Measurements from ENCODE around the gene MEG3. TPM values are rescaled to one million over a fixed set of nuclear protein-coding genes. Genes with fewer than 3 reads are reported as not detected.

The MEG3 gene
- total RNA-seq, 1 experiment from 2014 or later, result 37.3 TPM

DNA sequence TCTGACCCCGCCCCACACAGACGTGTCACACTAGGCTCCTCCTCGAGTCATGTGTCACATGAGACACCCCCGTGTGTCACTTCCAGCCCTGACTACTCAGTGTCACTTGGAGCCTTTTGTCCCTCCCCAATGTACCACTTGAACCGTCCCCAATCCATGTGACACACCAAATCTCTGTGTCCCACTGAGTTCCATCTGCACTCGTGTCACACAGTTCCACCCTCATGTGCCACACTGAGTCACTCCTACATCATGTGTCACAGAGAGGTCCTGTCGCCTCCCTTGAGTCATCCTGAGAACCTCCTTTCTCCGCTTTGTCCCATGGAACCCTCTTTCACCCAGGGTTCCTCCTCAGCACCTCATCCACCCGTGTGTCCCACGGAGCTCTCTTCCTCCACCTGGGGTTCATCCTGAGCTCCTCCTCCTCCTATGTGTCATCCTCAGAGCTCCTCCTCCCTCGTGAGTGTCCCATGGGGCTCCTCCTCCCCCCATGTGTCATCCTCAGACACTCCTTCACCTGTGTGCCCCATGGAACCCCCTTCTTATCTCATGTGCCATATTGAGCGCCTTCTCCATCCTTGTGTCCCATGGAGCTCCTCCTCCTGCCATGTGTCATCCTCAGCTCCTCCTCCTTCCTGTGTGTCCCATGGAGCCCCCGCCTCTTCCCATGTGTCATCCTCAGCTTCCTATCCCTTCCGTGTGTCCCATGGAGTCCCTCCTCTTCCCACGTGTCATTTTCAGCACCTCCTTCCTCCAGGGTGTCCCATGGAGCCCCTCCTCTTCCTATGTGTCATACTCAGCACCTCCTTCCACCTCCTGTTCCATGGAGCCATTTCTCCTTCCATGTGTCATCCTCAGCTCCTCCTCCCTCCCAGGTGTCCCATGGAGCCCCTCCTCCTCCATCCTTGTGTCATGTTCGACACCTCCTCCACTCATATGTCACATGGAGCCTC is 45.6 kb downstream of the MEG3 start:
- Histone ChIP-seq H3K4me1 (replicated peaks) (no peaks in the 10 kb centered on the region), H3K27ac (no peak overlapping the region), H3K4me3 (no peak overlapping the region), H3K36me3 (peaks cover 13% of the 10 kb centered on the region), H3K27me3 (replicated peaks) (no peaks in the 10 kb centered on the region), H3K9me3 (replicated peaks) (no peaks in the 10 kb centered on the region)
- peak in 1 of 2 experiments; percentile 28 for DNase-seq (ENCODE audit: low read depth in 1 of 2, low spot score in 2 of 2)

GRCh38 chr14:100872259-100873095 is 46.6 kb downstream of the MEG3 start:
- Histone ChIP-seq H3K36me3 (peaks cover 13% of the 10 kb centered on the region), H3K27ac (no peak overlapping the region)

DNA sequence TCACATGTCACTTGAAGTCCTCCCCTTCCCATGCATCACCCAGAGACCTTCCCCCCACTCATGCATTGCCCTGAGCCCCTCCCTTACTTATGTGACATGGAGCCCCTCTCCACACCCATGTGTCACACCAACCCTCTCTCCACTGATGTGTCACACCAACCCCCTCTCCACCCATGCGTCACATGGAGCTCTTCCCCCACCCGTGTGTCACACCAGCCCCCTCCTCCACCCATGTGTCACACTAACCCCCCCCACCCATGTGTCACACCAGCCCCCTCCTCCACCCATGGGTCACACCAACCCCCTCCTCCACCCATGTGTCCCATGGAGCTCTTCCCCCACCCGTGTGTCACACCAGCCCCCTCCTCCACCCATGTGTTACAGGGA is 47.2 kb downstream of the MEG3 start:
- H3K27me3 ChIP-seq (replicated peaks), result no peaks in the 10 kb centered on the region
- H3K9me3 ChIP-seq (replicated peaks), result no peaks in the 10 kb centered on the region
- no peak overlapping the region for H3K27ac ChIP-seq
- no peaks in the 10 kb centered on the region for H3K4me1 ChIP-seq (replicated peaks)
- H3K4me3 ChIP-seq, result no peak overlapping the region
- no peak for DNase-seq (ENCODE audit: low read depth in 1 of 2, low spot score in 2 of 2)
- H3K36me3 ChIP-seq, result peaks cover 14% of the 10 kb centered on the region

More at GRCh38 chr14:100872259-100873095, 46.6 kb downstream of the MEG3 start:
- Histone ChIP-seq H3K27me3 (replicated peaks) (no peaks in the 10 kb centered on the region), H3K4me3 (no peak overlapping the region), H3K4me1 (replicated peaks) (no peaks in the 10 kb centered on the region), H3K9me3 (replicated peaks) (no peaks in the 10 kb centered on the region)
- DNase-seq (ENCODE audit: low read depth in 1 of 2, low spot score in 2 of 2), result no peak

DNA sequence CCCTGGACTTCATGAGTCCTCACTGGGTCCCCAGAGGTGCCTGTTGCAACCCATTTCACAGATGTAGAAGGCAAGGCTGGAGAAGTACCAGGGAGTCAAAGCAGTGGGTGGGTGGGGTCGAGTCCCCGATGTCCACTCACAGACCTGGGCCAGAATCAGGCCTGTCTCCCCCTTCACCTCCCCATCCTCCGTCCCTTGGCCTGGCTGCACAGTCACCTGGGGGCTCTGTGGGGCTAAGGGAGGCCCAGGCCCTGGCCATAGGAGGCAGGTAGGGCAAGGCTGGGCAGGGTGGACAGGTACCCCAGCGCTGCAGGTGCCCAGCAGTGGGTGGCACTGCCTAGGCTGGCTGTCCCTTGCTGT is 48.1 kb downstream of the MEG3 start:
- H3K27me3 ChIP-seq (replicated peaks), result no peaks in the 10 kb centered on the region
- no peaks in the 10 kb centered on the region for H3K4me1 ChIP-seq (replicated peaks)
- no peak overlapping the region for H3K27ac ChIP-seq
- H3K36me3 ChIP-seq, result peaks cover 17% of the 10 kb centered on the region
- H3K9me3 ChIP-seq (replicated peaks), result no peaks in the 10 kb centered on the region
- DNase-seq (ENCODE audit: low read depth in 1 of 2, low spot score in 2 of 2), result no peak
- no peak overlapping the region for H3K4me3 ChIP-seq

DNA sequence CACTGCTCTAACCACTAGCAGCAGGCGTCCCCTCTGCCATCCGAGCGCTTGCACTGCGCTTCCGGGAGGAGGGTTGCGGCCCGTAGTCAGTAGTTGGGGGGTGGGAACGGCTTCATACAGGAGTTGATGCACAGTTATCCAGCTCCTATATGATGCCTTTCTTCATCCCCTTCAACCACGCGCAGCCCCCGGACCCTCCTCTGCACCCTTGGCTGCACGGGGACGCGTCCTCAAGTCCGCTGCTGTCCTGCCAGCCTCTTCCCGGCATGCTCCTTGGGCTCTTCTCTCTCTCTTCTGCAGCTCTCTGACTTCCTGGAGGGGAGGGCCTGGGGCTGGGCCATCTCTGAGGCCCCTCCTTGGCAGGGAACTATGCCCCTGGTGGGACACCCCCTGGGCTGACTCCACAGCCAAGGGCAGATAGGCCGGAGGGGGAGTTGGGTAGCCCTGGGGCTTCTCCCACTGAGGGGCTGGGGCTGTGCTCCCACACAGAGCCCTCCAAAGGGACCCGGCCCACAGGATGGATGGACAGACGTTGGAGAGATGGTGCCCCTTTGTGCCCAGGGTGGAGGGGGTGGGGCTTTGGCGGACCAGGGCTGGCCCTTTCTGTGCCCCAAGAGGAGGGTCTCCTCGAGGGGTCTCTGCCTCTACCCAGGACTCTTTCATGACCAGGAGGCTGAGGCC is 48.6 kb downstream of the MEG3 start:
- Histone ChIP-seq H3K4me3 (no peak overlapping the region), H3K36me3 (peaks cover 17% of the 10 kb centered on the region), H3K27me3 (replicated peaks) (no peaks in the 10 kb centered on the region), H3K9me3 (replicated peaks) (no peaks in the 10 kb centered on the region), H3K27ac (no peak overlapping the region), H3K4me1 (replicated peaks) (no peaks in the 10 kb centered on the region)
- no peak for DNase-seq (ENCODE audit: low read depth in 1 of 2, low spot score in 2 of 2)

DNA sequence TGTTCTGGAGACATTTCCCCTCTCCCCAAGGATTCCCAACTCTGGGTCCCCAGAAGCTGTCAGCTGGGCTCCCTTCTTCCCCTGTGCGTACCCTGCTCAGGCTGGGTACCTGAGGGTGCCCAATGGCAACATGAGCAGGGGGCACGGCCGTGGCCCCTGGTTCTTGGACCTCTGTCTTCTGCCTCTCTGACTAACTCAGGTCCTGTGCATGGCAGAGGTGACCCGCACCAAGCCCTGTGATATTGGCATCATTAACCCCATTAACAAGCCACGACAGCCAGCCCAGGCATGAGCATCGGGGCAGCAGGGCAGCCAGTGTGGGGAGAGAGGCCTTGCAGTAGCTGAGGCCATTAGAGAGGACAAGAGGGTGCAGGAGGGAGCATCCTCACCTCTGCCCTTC is 49.2 kb downstream of the MEG3 start:
- Histone ChIP-seq H3K4me3 (no peak overlapping the region), H3K27me3 (replicated peaks) (no peaks in the 10 kb centered on the region), H3K4me1 (replicated peaks) (no peaks in the 10 kb centered on the region), H3K36me3 (peaks cover 17% of the 10 kb centered on the region), H3K9me3 (replicated peaks) (no peaks in the 10 kb centered on the region), H3K27ac (no peak overlapping the region)
- DNase-seq (ENCODE audit: low read depth in 1 of 2, low spot score in 2 of 2), result no peak

- no peak for DNase-seq (ENCODE audit: low read depth in 1 of 2, low spot score in 2 of 2)
- Histone ChIP-seq H3K4me1 (replicated peaks) (no peaks in the 10 kb centered on the region), H3K9me3 (replicated peaks) (no peaks in the 10 kb centered on the region), H3K4me3 (no peak overlapping the region), H3K27ac (no peak overlapping the region), H3K27me3 (replicated peaks) (no peaks in the 10 kb centered on the region), H3K36me3 (peaks cover 17% of the 10 kb centered on the region)
Measured at GRCh38 chr14:100875861-100876590, 50.1 kb downstream of the MEG3 start.

GRCh38 chr14:100878271-100879146 is 52.6 kb downstream of the MEG3 start:
- no peaks in the 10 kb centered on the region for H3K9me3 ChIP-seq (replicated peaks)
- no peak overlapping the region for H3K4me3 ChIP-seq
- H3K36me3 ChIP-seq, result peaks cover 34% of the 10 kb centered on the region
- no peak for DNase-seq (ENCODE audit: low read depth in 1 of 2, low spot score in 2 of 2)
- H3K27ac ChIP-seq, result no peak overlapping the region
- no peaks in the 10 kb centered on the region for H3K4me1 ChIP-seq (replicated peaks)
- no peaks in the 10 kb centered on the region for H3K27me3 ChIP-seq (replicated peaks)

- Histone ChIP-seq H3K27me3 (replicated peaks) (no peaks in the 10 kb centered on the region), H3K4me1 (replicated peaks) (no peaks in the 10 kb centered on the region), H3K27ac (no peak overlapping the region), H3K36me3 (peaks cover 34% of the 10 kb centered on the region), H3K4me3 (no peak overlapping the region), H3K9me3 (replicated peaks) (no peaks in the 10 kb centered on the region)
- no peak for DNase-seq (ENCODE audit: low read depth in 1 of 2, low spot score in 2 of 2)
Measured at GRCh38 chr14:100879194-100879593, 53.3 kb downstream of the MEG3 start.

GRCh38 chr14:100879782-100880181 is 53.9 kb downstream of the MEG3 start:
- no peak overlapping the region for H3K4me3 ChIP-seq
- no peaks in the 10 kb centered on the region for H3K9me3 ChIP-seq (replicated peaks)
- H3K27me3 ChIP-seq (replicated peaks), result no peaks in the 10 kb centered on the region
- DNase-seq (ENCODE audit: low read depth in 1 of 2, low spot score in 2 of 2), result no peak
- no peak overlapping the region for H3K27ac ChIP-seq
- H3K36me3 ChIP-seq, result peaks cover 32% of the 10 kb centered on the region
- no peaks in the 10 kb centered on the region for H3K4me1 ChIP-seq (replicated peaks)

DNA sequence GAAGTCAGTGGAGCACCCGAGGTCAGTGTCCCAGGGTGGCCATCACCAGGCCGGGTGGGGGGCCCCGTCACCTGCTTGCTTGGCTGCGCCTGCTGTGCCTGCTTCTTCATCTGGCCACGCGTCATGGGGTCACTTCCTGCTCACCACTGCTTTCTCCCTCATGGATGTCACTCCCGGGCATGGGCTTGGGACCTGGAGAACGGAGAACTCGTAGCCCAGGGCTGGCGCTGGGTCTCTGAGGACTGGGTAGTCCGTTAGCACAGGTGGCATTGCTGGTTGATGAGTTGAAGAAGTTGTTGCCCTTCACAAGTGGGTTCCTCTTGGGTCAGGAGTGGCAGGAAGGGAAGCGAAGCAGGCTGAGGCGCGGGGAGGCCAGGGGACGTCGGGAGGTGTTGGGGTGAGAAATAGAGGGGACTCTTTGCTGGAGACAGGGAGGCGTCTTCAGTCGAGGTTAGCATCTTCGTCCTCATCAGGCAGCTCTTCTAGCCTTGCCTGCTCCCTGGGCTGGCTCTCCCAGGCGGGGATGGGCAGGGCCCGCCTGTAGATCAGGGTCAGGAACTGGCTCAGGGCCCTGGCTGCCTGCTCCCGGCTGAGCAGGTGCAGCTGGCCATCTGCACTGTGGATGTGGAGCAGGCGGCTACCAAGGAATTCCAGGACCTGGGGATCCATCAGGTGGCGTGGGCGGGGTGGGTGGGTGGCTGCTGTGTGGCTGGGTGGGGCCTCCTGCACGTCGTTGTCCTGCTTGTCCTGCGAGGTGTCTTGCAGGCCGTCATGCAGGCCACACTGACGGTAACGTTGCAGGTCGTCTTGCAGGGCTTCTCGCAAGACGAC is 54.6 kb downstream of the MEG3 start:
- H3K9me3 ChIP-seq (replicated peaks), result no peaks in the 10 kb centered on the region
- no peak overlapping the region for H3K4me3 ChIP-seq
- H3K27me3 ChIP-seq (replicated peaks), result no peaks in the 10 kb centered on the region
- peaks cover 32% of the 10 kb centered on the region for H3K36me3 ChIP-seq
- H3K4me1 ChIP-seq (replicated peaks), result no peaks in the 10 kb centered on the region
- DNase-seq (ENCODE audit: low read depth in 1 of 2, low spot score in 2 of 2), result no peak
- H3K27ac ChIP-seq, result no peak overlapping the region

All from SJSA1 (cell line).